GM21381 (cell line): ENCODE data around the gene PLIN3.
"Not testable (repeated sequence)": the region's sequence is repeated elsewhere in the genome, so short reads cannot be mapped to it uniquely, and the experiment has no call there.

ENCODE experiments used
- ATAC-seq: cut with Tn5 transposase; IDR thresholded peaks from one replicate; pipeline ENCODE4 v1.9.1; 2021; ENCODE audit warnings: mild to moderate bottlenecking, moderate library complexity; ENCODE audit not compliant: unreplicated experiment

The PLIN3 gene

DNA sequence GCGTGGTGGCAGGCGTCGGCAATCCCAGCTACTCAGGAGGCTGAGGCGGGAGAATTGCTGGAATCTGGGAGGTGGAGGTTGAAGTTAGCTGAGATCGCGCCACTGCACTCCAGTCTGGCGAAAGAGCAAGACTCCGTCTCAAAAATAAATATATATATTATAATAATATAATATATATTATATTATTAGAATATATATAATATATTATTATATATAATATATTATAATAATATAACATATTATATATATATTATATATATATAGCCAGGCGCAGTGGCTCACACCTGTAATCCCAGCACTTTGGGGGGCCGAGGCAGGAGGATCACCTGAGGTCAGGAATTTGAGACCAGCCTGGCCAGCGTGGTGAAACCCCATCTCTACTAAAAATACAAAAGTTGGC lies 25.5 kb upstream of the PLIN3 start:
- not testable (repeated sequence) for ATAC-seq

DNA sequence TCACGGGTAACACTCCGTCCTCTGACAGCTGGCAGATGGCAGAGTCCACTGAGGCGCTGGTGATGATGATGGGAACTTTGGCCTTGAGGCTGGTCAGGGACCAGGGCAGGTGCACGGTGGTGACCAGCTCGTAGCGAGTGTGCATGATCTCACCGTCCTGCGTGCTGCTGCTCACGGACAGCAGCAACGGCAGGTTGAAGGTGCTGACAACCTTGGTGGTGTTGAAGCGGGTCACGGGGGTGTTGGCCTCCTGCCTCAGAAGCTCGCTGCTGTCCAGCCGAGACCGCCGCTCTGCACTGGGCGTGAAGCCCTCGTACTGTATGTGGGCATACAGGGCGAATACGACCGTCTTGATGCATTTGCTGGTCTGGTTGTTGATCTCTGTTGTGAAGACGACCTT lies 23.6 kb upstream of the PLIN3 start:
- ATAC-seq: no peak

DNA sequence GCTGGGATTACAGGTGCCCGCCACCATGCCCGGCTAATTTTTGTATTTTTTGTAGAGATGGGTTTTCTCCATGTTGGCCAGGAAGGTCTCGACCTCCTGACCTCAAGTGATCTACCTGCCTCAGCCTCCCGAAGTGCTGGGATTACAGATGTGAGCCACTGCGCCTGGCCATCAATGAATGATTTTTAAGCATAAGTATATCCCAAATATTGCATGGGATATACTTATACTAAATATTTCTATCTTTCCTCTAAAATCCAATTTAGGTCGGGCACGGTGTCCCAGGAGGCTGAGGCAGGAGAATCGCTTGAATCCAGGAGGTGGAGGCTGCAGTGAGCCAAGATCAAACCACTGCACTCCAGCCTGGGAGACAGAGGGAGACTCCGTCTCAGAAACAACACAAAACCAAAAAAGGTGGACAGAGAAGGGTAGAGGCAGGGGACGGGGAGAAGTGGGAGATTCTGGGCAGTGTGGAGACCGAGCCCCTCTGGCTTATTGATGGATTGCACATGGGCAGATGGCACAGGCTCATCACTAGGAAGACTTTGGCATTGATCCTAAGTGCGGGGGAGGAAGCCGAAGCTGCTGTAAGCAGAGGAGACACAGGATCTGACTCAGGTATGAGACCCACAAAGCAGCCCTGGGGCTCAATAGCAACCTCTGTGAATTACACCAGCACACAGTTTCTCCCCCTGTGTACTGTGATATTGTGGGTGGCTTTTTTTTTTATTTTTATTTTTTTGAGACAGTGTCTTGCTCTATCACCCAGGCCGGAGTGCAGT lies 21.8 kb upstream of the PLIN3 start:
- ATAC-seq: no peak

DNA sequence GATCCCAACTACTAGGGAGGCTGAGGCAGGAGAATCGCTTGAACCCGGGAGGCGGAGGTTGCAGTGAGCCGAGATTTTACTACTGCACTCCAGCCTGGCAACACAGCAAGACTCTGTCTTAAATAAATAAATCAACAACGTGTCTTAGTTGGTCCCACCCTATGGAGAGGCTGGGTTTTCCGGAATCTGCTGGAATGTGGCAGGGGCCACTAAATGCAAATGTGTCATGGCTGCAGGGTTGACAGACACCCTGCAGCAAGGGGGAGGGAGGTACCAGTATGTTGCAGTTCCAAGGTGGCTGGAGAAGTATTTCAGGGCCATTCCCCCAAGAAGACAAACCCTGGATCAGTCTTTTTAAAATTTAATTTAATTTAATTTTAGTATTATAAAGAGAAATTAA lies 20.3 kb upstream of the PLIN3 start:
- not testable (repeated sequence) for ATAC-seq

DNA sequence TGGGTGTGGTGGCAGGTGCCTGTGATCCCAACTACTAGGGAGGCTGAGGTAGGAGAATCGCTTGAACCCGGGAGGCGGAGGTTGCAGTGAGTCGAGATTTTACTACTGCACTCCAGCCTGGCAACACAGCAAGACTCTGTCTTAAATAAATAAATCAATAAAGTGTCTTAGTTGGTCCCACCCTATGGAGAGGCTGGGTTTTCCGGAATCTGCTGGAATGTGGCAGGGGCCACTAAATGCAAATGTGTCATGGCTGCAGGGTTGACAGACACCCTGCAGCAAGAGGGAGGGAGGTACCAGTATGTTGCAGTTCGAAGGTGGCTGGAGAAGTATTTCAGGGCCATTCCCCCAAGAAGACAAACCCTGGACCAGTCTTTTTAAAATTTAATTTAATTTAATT lies 17.5 kb upstream of the PLIN3 start:
- ATAC-seq: not testable (repeated sequence)

DNA sequence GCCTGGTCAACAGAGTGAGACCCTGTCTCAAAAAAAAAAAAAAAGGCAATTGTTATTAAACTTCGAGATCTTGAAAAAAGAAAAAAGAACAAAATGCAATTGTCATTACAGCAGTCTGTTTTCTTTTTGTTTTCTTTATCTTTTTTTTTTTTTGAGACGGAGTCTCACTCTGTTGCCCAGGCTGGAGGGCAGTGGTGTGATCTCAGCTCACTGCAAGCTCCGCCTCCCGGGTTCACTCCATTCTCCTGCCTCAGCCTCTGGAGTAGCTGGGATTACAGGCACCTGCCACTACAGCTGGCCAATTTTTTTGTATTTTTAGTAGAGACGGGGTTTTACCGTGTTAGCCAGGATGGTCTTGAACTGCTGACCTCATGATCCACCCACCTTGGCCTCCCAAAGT lies 15.4 kb upstream of the PLIN3 start:
- not testable (repeated sequence) for ATAC-seq

DNA sequence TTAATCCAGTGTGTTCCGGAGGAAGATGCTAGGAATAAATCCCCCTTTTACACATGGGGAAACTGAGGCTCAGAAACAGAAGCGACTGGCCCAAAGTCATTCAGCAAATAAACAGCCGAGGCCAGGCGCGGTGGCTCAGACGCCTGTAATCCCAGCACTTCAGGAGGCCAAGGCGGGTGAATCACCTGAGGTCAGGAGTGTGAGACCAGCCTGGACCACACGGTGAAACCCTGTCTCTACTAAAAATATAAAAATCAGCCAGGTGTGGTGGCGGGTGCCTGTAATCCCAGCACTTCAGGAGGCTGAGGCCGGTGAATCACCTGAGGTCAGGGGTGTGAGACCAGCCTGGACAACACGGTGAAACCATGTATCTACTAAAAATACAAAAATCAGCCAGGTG lies 11.6 kb upstream of the PLIN3 start:
- ATAC-seq: no peak

DNA sequence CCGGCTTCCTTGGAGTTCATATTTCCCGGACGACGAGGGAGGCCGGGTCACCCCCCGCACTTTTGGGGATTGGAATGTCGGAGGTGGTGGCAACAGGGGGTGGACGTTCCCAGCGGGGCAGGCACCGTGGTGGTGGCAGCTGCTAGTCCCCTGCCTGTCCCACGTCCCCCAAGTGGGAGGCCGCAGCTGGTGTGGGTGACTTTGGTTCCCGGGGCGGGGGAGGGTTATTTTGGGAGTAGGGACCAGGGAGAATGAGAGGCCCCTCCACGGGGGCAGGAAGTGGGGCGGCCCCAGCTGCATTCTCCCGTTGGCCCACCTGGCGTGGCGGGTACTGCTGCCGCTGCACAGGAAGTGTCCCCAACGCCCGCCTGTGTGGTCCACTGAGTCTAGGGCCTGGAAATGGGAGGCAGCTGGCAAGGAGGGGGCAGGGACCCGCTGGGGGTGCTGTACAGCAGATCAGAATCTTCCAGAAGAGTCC lies 11.1 kb upstream of the PLIN3 start:
- no peak for ATAC-seq

DNA sequence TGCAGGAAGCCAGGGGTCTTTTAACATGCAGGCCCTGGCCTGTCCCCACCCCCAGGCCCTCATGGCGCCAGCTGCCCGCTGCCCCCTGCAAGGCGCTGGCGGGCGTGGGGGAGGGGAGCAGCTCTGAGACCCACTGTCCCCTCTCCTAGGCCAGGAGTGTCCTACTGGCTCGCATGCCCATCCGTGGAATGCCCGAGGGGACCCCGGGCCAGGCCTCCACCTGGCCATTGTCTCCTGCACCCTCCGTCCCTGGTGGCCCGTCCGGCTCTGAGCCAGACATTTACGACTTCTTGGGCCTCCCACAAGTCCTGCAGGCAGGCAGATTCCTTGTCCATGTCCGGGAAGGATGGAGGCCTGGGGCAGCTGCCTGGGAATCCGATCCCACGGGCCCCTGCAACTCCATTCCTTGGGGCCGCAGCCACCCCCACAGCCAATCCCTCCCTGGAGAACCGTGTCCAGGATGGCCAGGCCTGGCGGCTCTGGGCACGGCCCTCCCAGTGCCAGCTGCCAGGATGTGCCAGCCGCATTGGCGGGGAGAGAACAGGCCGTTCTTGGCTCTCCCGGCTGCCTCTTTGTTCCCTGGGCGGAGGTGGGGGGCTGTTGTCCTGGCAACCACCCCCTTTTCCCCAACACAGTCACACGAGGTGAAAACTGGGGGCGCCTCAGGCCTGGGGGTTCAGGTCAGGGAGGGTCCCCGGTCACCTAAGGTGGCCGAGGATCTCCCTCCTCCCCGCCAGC lies 10.5 kb upstream of the PLIN3 start:
- ATAC-seq: no peak

DNA sequence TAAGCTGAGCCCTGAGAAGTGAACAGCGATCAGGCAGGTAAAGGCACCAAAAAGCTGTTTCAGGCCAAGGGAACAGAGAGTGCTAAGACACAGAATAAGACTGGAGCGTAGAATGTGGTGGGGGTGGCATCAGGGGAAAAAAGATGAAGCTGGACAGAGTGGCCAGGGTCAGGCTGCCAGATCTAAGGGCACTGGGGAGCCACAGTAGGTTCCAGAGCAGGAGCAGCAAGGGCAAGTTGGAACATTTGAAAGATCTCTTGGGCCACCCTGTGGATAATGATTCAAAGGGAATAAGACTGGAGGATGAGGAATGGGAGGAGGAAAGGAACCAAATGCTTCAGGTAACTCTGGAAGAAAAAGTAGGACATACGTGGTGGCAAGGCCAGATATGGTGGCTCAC lies 6.5 kb upstream of the PLIN3 start:
- ATAC-seq: no peak

DNA sequence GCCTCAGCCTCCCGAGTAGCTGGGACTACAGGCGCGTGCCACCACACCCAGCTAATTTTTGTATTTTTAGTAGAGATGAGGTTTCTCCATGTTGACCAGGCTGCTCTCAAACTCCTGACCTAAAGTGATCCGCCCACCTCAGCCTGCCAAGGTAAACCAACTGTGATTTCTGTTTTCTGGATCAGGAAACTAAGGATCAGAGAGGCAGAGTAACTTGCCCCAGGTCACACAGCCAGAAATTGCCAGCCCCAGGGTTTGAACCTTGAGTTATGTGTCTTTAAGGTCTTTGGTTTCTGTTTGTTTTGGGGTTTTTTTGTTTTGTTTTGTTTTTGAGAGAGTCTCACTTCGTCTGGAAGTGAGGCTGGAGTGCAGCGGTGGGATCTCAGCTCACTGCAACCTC lies 4.2 kb upstream of the PLIN3 start:
- ATAC-seq: no peak

DNA sequence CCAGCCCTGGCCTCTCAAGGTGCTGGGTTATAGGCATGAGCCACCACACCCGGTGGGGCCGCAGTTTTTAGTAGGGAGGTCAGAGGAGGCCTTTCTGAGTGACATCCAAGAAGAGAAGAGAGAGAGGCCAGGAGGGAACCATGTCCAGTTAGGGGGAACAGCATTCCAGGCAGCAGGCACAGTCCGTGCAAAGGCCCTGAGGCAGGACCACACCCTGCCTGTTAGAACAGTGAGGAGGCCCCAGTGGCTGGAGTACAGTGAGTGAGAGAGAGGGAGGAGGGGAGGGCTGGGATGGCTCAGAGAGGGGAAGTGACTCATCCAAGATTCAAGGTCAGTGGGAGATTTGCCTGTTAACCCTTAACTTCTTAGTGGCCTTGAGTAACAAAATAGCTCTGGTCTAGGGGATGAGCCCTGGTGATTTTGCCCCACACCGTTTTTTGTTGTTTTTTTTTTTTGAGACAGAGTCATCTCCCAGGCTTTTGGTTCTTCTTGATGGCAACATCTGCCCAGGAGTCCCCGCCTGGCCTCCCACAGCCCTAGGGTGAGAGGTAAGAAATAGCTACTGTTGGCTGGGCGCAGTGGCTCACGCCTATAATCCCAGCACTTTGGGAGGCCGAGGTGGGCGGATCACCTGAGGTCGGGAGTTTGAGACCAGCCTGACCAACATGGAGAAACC lies 2.7 kb upstream of the PLIN3 start:
- ATAC-seq: no peak

DNA sequence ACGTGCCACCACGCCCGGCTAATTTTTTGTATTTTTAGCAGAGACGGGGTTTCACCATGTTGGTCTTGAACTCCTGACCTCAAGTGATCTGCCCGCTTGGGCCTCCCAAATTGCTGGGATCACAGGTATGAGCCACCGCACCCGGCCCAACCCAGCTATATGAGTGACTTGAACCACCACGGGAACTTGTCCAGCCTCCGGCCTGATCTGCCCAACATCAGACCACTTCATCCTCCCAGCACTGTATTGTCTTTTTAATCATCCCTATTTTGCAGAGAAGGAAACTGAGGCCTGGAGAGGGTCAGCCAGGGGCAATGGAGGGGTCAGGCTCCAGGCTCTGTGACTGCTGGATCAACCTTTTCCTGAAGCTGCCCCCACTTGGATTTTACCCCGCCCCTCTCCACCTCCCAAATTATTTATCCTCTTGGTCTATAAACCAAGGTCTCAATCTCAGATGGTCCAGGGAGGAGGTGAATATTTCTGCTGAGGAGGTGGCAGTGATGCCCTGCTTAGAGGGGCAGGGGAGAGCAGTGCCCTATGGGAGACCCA lies 893 bp upstream of the PLIN3 start:
- no peak for ATAC-seq

DNA sequence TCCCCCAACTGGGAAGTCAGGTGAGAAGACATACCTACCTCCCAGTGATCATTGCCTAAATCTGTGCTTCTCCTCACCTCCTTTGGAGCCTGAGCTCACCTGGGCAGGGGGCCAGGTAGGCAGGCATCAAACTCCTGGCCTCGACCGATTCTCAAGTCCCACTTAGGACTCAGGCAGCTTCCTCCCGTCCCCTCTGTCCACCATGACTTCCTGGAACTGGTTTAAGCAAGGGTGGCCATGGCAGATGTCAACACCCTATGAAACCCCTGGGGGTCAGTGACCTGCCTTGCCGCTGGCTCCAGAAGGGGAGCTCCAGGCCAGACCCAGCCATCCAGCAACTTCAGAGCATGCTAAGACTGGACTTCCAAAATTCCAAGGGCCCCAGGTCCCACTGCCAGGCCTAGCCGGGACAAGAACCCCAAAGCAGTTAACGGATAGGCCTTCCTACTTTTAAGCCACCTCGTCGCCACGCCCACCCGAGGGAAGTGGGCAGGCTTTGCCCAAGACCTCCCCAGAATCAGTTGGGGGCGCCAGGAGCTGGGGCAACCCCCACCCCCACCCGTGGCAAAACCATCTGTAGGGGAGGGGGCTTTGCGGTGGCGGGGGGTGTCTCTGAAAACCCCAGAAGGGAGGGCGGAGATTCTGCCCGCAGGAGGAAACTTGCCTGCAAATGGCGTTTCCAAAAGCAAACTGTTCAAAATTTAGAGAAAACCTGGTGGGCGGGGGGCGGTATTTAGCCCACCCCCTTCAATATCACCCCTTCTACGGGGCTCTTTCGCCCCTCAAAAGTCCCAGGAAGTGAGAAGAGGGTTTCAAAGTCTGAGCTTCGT lies 657 bp downstream of the PLIN3 start:
- ATAC-seq: no peak

DNA sequence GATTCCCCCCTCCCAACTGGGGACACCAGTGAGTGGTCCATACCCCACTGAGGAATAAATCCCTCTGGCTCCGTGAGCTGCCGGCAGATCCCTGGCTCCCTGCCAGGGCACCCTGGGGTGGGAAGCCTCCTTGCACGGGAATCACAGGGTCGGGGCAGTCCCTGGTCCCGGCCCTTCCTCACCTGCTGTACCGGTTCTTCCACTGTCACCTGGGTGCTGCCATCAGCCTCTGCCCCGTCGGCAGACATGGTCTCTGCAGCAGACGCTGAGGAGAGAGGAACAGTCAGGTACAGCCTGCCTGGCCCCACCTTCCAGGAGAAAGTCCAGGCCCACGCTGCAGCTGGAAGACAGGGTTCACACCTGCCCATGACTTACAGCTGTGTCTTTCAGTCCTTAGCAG lies 6.3 kb downstream of the PLIN3 start:
- no peak for ATAC-seq

DNA sequence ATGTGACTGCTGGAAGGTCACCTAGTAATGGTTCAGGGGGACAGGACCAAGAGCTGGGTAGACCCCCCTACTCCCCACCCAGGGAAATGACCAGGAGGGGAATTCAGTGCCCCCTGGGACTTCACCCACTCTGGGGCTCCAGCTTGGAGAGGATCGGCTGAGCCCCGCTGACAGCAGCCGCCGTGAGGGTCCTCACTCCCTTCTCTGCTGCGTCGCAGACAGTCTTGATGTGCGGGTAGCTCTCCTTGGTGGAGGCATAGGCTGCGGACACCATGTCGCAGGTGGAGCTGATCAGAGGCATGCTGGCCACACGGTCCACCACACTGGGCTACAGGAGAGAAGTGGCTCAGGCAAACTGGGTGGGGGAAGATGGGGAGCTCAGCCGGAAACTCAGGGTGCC lies 7.8 kb downstream of the PLIN3 start:
- no peak for ATAC-seq

DNA sequence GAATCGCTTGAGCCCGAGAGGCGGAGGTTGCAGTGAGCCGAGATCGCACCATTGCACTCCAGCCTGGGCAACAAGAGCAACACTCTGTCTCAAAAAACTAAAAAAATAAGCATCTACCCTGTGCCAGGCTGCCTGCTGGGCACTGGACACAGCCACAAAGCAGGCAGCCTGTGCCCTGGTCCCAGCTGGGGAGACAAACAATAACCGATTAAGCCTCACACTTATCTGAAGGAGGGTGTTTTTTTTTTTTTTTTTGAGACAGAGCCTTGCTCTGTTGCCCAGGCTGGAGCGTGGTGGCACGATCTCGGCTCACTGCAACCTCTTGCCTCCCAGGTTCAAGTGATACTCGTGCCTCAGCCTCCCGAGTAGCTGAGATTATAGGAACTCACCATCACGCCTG lies 11.0 kb downstream of the PLIN3 start:
- not testable (repeated sequence) for ATAC-seq

DNA sequence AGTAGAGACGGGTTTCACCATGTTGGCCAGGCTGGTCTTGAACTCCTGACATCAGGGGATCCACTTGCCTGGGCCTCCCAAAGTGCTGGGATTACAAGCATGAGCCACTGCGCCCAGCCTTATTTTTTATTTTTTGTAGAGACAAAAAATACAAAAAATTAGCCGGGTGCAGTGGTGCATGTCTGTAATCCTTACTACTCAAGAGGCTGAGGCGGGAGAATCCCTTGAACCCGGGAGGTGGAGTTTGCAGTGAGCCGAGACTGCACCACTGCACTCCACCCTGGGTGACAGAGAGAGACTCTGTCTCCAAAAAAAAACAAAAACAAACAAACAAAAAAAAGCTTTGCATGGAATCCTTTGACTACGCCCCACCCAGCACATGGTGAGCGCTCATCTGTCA lies 14.0 kb downstream of the PLIN3 start:
- not testable (repeated sequence) for ATAC-seq

DNA sequence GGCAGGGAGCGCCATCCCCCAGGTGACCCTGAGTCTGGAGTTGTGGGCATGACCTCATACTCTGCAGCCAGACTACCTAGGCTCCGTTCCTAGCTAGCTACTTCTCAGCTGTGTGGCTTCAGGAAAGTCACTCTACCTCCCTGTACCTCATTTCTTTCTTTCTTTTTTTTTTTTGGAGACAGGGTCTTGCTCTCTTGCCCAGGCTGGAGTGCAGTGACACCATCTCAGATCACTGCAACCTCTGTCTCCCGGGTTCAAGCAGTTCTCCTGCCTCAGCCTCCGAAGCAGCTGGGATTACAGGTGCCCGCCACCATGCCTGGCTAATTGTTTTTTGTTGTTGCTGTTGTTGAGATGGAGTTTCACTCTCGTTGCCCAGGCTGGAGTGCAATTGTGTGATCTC lies 15.0 kb downstream of the PLIN3 start:
- ATAC-seq: no peak

DNA sequence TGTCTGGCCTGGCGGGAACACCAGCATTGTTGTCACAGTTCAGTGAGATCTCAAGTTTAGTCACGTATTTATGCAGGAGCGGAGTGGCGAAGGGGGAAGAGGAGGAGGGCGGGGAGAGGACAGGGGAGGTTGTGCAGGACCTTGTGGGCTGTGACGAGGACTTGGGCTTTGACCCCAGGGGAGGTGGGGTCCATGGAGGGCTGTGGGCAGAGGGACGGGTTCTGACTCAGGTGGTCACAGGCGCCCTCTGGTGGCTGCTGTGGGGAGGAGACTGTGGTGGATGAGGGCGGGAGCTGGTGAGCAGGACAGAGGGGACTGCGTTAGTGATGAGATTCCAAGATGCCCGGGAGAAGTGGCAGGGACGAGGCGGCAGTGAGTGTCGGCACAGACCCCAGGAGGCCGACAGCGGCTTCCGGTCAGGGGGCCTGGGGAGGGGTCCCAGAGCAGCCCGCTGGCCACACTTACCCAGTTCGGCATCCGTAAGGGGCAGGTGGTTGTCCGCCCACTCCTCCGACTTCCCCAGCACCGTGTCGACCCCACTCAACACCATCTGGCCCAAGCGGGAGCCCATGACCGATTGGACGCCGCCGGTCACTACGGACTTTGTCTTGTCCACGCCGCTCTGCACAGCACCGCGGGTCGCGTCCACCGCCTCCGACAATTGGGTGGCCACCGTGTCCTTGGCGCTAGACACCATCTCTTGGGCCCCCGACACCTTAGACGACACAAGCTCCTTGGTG lies 15.7 kb downstream of the PLIN3 start:
- ATAC-seq: no peak
